GM12874 (cell line): ENCODE results near the gene SNRPA.

ENCODE experiments used
- CTCF ChIP-seq: IDR thresholded peaks from 2 replicates; pipeline ENCODE4 v1.5.1; 2011; ENCODE audit warnings: low read depth, mild to moderate bottlenecking, control low read depth, low read length, moderate library complexity; ENCODE audit not compliant: insufficient read depth

Gene SNRPA

GRCh38 chr19:40786060-40787037 lies 35.3 kb downstream of the SNRPA start:
- no peak for TF ChIP-seq CTCF

GRCh38 chr19:40791349-40791748 lies 40.3 kb downstream of the SNRPA start:
- TF ChIP-seq CTCF = no peak

GRCh38 chr19:40791996-40792395 lies 41.0 kb downstream of the SNRPA start:
- TF ChIP-seq CTCF = no peak

GRCh38 chr19:40797166-40797962 lies 46.4 kb downstream of the SNRPA start:
- TF ChIP-seq CTCF = no peak

- TF ChIP-seq CTCF = peak; percentile 48; the same call in 1 of the 2 replicates
These were observed 47.1 kb downstream of the SNRPA start for GRCh38 chr19:40797963-40798682.

- no peak for TF ChIP-seq CTCF
These were observed 47.9 kb downstream of the SNRPA start, which contains the start of gene EGLN2 for GRCh38 chr19:40798683-40799557. Gene EGLN2 (plus strand): TSS chr19:40799191. CDS start chr19:40800573, 1,382 bp downstream.
